Adrenal gland (tissue), 12 donors: ENCODE results near the gene SF3B3. TPM values are rescaled to one million over a fixed set of nuclear protein-coding genes. Genes with fewer than 3 reads are reported as not detected.
A peak's percentile ranks its signal among the peaks of the same experiment; 100 is the strongest.

Source experiments
- DNase-seq, 7 donors: peaks; one replicate each; pipeline ENCODE4 v3.0.0-alpha.2; 2019 to 2020
- H3K27ac ChIP-seq, 5 donors: fragments of 200-600 bp; sonication (generic) in 4 of 5; 1 replicate in 3 of 5; 2 replicates in 2 of 5; pipeline versions ENCODE4 v1.5.1 to v1.8.0; 2016 to 2020; ENCODE audit warnings: mild to moderate bottlenecking in 1 of 5
- H3K27me3 ChIP-seq: fragments of 200-600 bp; 2 replicates; pipeline ENCODE4 v1.8.0; 2021
- H3K36me3 ChIP-seq, 2 donors: fragments of 200-600 bp; replicated peaks in 1 of 2; 1 replicate in 1 of 2; 2 replicates in 1 of 2; pipeline versions ENCODE4 v1.5.1 to v1.8.0; 2018 to 2022
- H3K4me1 ChIP-seq, 2 donors: fragments of 200-600 bp; replicated peaks in 1 of 2; 1 replicate in 1 of 2; 2 replicates in 1 of 2; pipeline versions ENCODE4 v1.5.1 to v1.8.0; 2018 to 2021
- H3K4me3 ChIP-seq, 4 donors: fragments of 200-600 bp; sonication (generic) in 3 of 4; one replicate each; pipeline ENCODE4 v1.5.1; 2016 to 2018
- H3K9me3 ChIP-seq, 3 donors: fragments of 200-600 bp; sonication (generic) in 1 of 3; replicated peaks in 1 of 3; 1 replicate in 2 of 3; 2 replicates in 1 of 3; pipeline versions ENCODE4 v1.5.1 to v1.8.0; 2016 to 2021
- CTCF ChIP-seq, 6 experiments: fragments of 450-650 bp in 4 of 6; fragments of 200-600 bp in 2 of 6; sonication (generic) in 1 of 6; IDR thresholded peaks; 1 replicate in 5 of 6; 2 replicates in 1 of 6; pipeline versions ENCODE4 v1.5.1 to v1.8.0; 2016 to 2021; ENCODE audit warnings: antibody characterized with exemption in 6 of 6, mild to moderate bottlenecking in 2 of 6, moderate library complexity in 1 of 6
- POLR2A ChIP-seq, 2 donors: fragments of 450-650 bp; IDR thresholded peaks; one replicate each; pipeline ENCODE4 v1.6.1; 2017; ENCODE audit warnings: antibody characterized with exemption in 2 of 2, mild to moderate bottlenecking in 2 of 2, moderate library complexity in 1 of 2
- WGBS, 4 donors: extraction: QIAGEN DNeasy Blood & Tissue Kit in 2 of 4; methylation state at CpG; one replicate each; pipeline versions ENCODE4 v1.1.5 to v1.1.7; 2013 to 2017; 5-methylcytosine and 5-hydroxymethylcytosine counted together
- intact Hi-C, 2 donors: fragments of 100-400 bp; cut with DNase I; formaldehyde crosslinking; loops; one replicate each; pipeline versions ENCODE4 v1.14.1 to v1.15.0; 2022 to 2023
- polyA plus RNA-seq, 3 donors: library from polyadenylated mRNA; stranded (reverse); fragments of 200-250 nt in 2 of 3; fragments of 350-450 nt in 1 of 3; fragmentation: Illumina TruSeq in 1 of 3; extraction: RNeasy Lipid Tissue Mini Kit (QIAGEN cat#74804) in 1 of 3; gene quantifications; one replicate each; pipeline ENCODE4 v1.2.3, GENCODE V29; 2013 to 2014
- total RNA-seq, 9 donors: library from RNA; depleted of rRNA in 4 of 9; stranded (reverse); fragments of >200 nt in 4 of 9; fragments of 120-200 nt in 1 of 9; fragmentation: NEBNext Ultra II Directional in 1 of 9; extraction: Animal tissue kit (Norgen Biotek cat#: 25700) in 1 of 9; gene quantifications; one replicate each; pipeline versions ENCODE4 v1.1.0 to v1.2.4, GENCODE V29; 2013 to 2023
- donor health status: healthy with polysubstance abuse.
- donor health status: Bipolar disorder and iron deficiency.
- donor health status: DM: yes; HTN: yes; CAD: no.
- donor health status: DM: no; HTN: no; CAD: no.
- donor health status: DM: no; HTN: no; CAD: no.
- donor health status: DM: yes; HTN: yes; CAD: no.

SF3B3 gene
- total and polyA plus RNA-seq, 12 donors: 66.2 to 242 (median 139) TPM

GRCh38 chr16:70600730-70601129, 77.1 kb downstream of the SF3B3 start:
- H3K27me3 ChIP-seq: no peaks in the 10 kb centered on the region
- peaks cover 0 to 28% of the 10 kb centered on the region in 2 donors for H3K4me1 ChIP-seq
- H3K9me3 ChIP-seq: no peaks in the 10 kb centered on the region
- TF ChIP-seq CTCF (IDR thresholded peaks at IDR 0.05) (no peak), POLR2A (IDR thresholded peaks at IDR 0.05) (no peak)
- no peak overlapping the region for H3K27ac ChIP-seq
- H3K36me3 ChIP-seq: no peaks in the 10 kb centered on the region
- DNase-seq: no peak
- no peak overlapping the region for H3K4me3 ChIP-seq
- 86 to 91% (median 89%) methylated on average over 3 of the region's 3 CpGs for WGBS, 4 donors
- intact Hi-C loops: no loop called here

GRCh38 chr16:70601576-70602575, 78.3 kb downstream of the SF3B3 start:
- H3K4me3 ChIP-seq: no peak overlapping the region
- TF ChIP-seq POLR2A (IDR thresholded peaks at IDR 0.05) (no peak), CTCF (IDR thresholded peaks at IDR 0.05) (no peak)
- H3K27me3 ChIP-seq: no peaks in the 10 kb centered on the region
- H3K4me1 ChIP-seq: peaks cover 0 to 28% of the 10 kb centered on the region in 2 donors
- peak overlapping the region in 2 of 5 donors; percentile 17 to 26 for H3K27ac ChIP-seq
- no peak for DNase-seq
- no peaks in the 10 kb centered on the region for H3K9me3 ChIP-seq
- H3K36me3 ChIP-seq: no peaks in the 10 kb centered on the region
- WGBS, 4 donors: 48 to 63% (median 56%) methylated on average over 6 to 8 of the region's 8 CpGs
- intact Hi-C loops: no loop called here

GRCh38 chr16:70602831-70603230, 79.2 kb downstream of the SF3B3 start:
- no peaks in the 10 kb centered on the region for H3K9me3 ChIP-seq
- H3K36me3 ChIP-seq: no peaks in the 10 kb centered on the region
- peaks cover 0 to 28% of the 10 kb centered on the region in 2 donors for H3K4me1 ChIP-seq
- H3K27me3 ChIP-seq: no peaks in the 10 kb centered on the region
- H3K27ac ChIP-seq: no peak overlapping the region
- H3K4me3 ChIP-seq: no peak overlapping the region
- intact Hi-C loops: no loop called here
- TF ChIP-seq POLR2A (IDR thresholded peaks at IDR 0.05) (no peak), CTCF (IDR thresholded peaks at IDR 0.05) (no peak)
- WGBS, 4 donors: 80 to 95% (median 87%) methylated on average over 8 of the region's 8 CpGs
- no peak for DNase-seq

GRCh38 chr16:70604407-70605282, 81.0 kb downstream of the SF3B3 start:
- intact Hi-C loops: no loop called here
- DNase-seq: peak in 2 of 7 donors; percentile 39 to 43

More at GRCh38 chr16:70604407-70605282, 81.0 kb downstream of the SF3B3 start:
- no peak for TF ChIP-seq CTCF (IDR thresholded peaks at IDR 0.05)
- no peak for TF ChIP-seq POLR2A (IDR thresholded peaks at IDR 0.05)
- H3K4me1 ChIP-seq: peaks cover 0 to 13% of the 10 kb centered on the region in 2 donors
- no peaks in the 10 kb centered on the region for H3K36me3 ChIP-seq
- H3K27me3 ChIP-seq: no peaks in the 10 kb centered on the region
- no peak overlapping the region for H3K4me3 ChIP-seq
- H3K27ac ChIP-seq: peak overlapping the region in 1 of 5 donors; percentile 10
- 79 to 84% (median 81%) methylated on average over 8 of the region's 8 CpGs for WGBS, 4 donors
- H3K9me3 ChIP-seq: no peaks in the 10 kb centered on the region
